HCEC 1CT (cell line): ENCODE results near the gene AKNA.

Experiments used
- DNase-seq: peaks from one replicate; pipeline ENCODE4 v3.0.0-alpha.2; 2017

The AKNA gene

DNA sequence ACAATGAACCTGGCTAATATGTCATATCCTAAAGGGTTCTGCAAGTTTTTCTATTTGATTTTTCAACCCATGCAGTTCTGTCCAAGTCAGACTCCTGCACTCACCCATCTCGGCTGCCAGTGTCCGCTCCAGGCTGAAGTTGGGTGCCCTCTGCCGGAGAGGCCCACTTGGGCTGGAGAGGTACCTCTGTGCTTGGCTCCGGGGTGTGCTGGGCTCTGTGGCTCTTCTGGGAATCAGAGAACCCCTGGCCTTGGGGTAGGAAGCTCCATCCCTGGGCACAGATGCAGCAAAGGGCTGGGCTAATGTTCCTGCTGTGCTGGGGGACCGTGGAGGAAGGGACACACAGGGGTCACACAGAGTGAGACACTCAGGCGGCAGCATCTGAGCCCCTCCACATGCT, 32.0 kb downstream of the AKNA start:
- no peak for DNase-seq

DNA sequence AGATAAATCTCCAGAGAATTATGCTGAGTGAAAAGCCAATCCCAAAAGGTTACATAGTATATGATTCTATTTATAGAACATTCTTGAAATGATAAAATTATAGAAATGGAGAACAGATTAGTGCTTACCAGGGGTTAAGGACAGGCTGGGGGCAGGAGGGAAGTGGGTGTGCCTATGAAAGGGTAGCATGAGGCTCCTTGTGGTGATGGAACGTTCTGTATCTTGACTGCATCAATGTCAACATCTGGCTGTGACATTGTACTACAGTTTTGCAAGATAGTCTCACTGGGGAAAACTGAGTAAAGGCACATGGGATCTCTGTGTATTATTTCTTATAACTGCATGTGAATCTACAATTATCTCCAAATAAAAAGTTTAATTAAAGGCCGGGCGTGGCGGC, 35.9 kb downstream of the AKNA start:
- DNase-seq = no peak

DNA sequence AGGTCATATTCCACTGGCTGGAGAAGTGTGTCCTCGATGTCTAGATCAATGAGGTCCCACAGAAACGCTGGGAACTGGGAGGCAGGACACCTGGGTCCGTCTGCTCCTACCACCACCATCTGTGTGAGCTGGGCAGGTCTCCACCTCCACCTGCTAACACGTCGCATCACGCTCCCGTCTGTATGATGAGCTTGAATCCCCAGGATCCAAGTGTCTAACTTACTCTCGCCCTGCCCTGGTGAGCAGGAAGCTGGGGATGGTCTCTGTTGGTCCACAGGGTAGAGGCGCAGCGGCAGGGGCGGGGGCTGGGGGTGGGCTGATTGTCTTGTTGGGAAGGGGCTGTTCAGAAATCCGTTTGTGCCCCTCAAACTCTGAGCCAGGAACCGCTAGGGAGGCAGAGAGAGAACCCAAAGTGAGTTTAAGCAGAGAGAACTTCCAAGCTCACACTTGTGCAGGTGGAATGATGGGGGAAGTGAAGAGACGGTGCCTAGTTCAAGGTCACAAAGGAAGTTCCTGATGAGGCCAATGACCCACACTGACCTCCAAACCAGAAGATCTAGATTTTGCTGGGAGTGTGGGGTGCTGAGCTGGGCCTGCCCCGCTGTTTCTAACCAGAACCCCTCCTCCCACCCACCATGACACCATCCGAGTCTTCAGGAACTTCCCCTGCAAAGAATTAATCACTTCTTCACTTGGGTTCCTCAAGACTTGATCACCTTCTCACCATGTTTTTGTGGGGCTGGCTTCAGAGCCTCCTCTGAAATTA, 37.0 kb downstream of the AKNA start:
- DNase-seq = no peak

DNA sequence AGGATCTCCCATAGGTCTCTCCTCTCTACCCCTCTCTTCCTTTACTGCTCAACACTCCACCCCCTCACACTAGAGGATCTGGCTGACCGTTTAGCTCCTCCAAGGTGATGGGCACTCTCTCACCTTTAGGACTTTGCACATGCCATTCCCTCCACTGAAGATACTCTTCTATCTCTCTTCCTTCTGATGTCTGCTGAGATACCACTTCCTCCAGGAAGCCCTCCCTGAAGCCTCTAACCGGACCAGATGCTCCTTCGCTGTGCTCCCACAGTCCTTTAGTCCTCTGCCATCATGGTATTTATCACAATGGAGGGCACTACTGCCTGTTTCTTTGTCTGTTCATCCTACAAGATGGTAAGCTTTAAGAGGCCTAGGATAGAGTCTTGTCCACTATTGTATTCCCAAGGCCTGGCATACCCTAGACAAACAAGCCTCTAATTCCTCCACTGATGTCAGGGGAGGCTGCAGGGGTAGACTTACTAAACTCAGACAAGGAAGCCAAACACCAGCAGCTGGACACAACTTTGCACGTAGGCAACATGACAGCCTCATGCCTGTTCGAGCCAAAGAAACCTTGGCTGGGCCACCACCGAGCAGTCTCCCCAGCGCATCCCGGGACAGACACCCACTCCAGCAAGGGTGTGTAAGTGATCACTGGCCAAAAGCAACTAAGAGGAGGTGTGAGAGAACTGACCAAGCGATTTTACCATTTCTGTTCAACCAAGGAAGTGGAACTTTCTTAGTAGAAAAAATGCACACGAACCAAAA, 37.9 kb downstream of the AKNA start:
- DNase-seq = no peak

DNA sequence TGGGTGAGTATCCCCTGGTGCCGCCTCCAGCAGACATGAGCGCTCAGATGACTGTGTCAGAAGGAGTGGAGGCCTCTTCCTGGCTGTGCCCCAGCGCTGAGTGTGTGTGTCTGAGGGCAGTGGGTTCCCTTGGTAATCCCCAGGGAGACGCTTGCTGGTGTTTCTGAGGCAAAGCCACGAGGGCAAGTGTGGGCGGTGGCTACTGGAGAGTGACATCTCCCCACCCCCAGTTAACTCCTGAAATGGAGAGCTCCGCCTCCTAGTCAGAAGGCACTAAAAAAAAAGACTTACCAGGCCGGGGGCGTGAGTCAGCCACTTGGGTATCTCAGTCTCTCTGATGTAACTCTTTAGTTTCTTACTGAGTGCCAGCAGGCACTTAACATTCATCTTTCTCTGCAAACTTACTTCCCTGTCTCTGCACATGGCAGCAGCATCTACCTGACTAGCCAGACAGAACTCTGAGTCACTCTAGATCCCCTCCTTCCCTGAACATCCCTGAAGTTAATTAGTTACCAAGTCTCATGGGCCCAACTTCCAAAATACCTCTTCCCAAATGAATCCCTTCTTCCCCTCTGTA, 38.8 kb downstream of the AKNA start:
- DNase-seq = peak; percentile 95

DNA sequence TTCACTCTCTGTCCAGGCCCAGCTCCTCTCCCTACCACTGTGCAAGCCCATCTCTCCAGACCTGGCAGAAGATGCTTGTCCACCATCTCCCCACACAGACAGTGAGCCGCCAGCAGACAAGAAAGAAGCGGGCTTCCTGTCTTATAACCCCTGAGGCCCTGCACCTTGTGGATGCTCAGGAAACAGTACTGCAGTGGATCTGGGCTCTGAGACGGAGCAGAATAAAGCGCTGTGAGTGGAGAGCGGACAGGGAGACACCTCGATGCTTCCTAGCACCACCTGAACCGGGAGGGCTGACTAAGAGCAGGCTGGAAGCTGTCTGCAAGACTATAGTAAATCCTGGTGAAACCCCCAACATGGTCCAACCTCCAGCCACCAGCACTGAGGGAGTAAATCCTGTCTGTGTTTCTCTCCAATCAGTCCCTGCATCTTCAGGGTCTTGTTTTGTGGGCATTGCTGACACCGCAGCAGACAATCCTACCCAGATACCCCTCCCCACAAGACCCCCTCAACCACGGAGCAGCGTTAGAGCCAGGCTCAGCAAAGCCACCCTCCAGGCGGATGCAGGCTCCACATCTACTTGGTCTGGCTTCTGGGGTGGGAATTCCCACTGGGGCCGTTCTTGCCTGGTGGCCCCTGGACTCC, 39.4 kb downstream of the AKNA start:
- DNase-seq = no peak

DNA sequence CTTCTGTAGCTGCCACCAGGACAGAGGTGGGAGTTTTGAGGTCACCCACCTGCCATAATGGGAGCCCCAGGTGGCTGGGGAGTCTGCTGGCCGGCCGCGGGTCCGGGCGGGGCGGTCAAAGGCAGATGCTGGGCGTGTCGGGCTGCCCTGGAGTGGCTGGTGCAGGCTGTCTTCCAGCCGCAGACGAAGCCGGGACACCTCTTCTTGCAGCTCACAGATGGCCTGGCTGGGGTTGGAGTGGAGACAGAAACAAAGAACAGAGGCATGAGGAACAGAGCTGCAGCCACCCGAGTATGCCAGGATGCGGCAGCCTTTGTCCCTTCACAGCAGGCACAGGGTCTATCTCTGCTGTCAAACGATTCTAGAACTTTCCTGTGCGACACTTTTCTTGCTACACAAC, 40.1 kb downstream of the AKNA start:
- DNase-seq = no peak

DNA sequence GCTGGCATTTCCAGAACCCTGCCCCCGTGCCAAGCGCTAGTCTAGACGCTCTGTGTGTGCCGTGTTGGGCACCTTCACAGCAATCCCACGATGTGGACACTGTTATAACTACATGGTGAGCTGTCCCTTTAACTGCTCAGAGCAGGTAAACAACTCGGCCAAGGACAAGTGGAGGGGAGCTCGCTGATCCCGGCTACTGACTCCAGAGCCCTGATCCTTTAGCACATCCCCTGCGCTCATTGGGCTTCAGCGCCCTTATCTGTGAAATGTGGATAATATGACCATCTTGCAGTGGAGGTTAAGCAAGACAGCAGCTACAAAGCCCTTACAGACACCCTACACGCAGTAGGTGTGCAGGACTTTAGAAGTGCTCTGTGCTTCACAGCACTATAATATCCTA, 41.6 kb downstream of the AKNA start:
- no peak for DNase-seq

DNA sequence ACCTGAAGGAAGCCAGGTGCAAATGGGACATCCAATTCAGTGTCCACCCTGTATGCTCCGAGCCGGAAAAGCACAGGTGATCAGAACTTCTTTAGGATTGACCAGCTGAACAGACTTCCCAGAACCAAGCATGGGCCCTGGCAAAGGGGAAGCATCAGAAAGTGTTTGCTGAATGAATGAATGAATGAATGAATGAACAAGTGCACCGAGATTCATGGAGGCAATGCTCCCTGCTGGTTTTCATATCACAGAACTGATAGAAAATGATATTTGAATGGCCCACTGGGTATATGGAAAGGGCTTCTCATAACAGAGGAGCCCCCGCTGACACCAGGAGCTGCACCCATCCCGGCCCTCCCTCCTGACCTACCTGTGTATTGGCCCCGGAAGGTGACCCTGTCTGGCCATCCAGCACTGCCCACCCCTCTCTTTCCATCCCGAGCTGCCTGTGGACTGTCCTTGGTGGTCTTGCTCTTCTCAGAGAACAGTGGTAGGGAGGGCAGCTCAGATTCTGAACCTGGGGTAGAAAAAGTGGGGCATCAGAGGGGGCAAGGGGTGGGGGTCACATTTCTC, 42.2 kb downstream of the AKNA start:
- DNase-seq = no peak

DNA sequence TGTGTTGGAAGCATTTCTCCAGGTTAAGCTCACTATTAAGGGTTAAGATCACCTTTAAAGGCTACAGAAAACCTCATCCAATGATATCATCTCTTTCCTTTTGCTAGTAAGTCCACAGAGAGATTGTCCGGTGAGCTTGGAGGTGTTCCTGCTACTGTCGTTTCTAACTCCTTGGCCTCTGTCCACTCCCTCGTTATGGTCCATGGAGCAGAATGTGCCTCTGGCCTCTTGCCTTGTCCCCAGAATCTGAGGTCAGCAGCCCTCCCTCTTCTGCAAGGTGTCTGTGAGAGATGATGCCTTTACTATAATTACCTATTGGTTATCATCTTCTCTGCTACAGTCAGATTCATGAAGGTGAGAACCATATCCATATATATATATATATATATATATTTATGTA, 43.1 kb downstream of the AKNA start:
- no peak for DNase-seq

DNA sequence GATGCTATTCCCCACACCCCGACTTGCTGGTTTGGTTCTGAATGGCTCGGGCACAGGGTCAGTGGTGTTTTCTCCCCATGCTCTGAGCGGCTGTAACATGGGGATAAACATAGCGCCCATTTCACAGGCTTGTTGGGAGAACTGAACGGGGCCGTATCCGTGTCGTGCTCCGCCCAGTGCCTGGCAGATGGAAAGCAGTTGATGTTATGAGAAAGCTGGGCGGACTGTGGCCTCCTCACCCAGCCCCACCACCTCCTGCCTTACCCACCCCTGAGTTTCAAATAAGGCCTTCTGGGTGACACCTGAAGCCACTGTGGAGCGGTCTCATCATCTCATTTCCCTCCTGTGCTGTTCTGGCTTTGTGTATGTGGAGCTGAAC, 43.6 kb downstream of the AKNA start:
- DNase-seq = no peak

DNA sequence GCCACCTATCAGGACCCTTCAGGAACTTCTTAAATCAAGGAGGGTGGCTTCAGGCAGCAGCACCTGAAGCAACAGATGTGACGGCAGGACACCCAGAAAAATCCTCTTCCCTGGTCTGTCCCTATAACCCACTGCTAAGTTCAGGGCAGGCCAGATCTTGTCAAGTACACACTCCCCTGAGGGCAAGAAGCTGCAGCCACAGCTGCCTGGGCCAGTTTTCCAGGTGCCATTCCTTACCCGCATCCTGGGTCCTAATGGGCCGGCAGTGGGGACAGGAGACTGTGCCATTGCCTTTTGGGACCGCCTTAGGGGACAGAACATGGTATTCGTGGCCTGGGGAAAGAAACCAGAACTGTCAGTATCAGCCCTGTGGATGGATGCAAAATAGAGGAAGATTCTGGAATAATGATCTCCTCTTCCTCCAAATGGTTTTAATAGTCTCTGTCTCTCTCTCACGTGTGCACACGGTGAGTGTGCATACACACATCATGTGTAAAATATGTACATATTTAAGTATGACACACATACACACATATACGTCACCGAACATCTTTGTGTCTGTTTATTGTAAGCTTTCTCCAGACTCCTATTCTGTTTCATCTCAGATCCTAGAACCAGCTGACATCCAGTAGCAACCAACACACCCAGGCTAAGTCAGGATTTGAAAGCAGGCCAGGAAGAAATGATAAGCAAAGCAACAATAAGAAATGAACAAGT, 44.2 kb downstream of the AKNA start:
- peak; percentile 30 for DNase-seq

DNA sequence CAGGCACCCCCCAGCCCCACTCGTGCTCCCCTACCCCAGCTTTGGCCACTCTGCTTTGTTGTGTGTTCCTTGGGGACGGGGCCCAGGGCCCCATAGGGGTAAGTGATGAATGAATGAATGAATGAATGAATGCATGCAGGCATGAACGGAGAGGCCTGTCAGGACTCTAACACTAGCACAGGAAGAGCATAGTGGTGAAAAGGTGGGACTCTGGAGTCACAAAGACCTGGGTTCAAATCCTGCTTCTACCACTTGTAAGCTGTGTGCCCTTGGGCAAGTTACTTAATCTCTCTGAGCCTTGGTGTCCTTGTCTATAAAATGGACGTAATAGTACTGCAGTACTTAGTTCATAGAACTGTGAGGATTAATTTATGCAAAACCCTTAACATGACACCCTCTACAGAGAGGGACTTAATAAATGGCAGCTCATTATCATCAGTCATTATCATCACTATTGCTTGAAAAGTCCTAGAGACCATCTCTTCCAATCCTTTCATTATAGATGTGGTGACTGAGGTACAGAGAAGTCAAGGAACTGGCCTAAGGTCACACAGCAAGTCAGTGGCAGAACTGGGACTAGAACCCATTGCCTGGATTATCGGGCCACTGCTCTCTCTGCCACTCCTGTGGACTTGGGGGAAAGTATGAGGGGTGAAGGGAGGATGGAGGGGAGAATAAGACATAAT, 44.9 kb downstream of the AKNA start:
- DNase-seq = no peak

DNA sequence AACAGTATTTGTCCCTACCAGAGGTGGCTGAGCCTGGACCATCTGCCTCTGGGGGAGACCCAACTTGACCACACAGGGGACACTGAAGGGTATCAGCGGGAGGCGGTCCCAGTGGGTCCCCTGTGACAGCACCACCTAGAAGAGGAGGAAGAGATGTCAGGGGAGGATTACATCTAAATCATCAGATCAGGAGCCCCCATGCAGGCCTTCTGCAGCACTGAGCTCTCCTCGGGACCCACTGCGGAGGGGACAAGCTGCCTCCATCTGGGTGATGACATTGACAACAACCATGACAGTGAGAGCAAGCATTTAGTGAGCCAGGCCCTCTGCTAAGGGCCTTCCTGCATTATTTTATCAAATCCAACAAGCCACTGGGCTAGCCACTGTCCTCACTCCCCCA, 45.8 kb downstream of the AKNA start:
- no peak for DNase-seq

DNA sequence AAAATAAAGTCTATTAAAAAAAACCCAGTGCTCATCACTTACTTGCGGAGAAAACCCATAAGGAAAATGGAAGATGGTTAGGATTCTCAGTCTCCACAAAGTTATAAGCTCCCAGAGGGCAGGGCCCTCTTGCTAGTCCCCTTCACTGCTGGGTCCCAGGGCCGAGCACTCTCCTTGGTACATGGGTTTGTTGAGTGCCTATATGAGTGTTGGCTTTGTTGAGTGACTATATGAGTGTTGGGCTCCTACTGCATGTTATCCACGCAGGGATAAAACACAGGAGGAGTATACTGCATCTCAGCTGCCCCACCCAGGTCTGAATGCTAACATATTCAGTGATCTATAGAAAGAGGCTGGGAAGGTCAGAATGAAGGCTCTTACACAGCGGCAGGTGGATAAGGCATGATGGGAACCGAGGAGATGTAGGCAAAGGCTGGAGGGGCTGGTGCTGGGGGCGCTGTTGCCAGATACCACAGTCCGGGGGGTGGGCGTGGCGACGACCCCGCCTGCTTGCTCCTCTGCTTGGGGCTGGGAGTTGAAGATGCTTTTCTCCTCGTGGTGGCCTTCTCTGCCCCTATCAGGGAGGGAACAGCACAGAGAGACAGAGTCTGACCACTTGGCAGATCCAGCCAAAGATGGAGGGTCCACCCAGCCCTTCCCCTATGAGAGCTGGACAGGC, 46.5 kb downstream of the AKNA start:
- no peak for DNase-seq

DNA sequence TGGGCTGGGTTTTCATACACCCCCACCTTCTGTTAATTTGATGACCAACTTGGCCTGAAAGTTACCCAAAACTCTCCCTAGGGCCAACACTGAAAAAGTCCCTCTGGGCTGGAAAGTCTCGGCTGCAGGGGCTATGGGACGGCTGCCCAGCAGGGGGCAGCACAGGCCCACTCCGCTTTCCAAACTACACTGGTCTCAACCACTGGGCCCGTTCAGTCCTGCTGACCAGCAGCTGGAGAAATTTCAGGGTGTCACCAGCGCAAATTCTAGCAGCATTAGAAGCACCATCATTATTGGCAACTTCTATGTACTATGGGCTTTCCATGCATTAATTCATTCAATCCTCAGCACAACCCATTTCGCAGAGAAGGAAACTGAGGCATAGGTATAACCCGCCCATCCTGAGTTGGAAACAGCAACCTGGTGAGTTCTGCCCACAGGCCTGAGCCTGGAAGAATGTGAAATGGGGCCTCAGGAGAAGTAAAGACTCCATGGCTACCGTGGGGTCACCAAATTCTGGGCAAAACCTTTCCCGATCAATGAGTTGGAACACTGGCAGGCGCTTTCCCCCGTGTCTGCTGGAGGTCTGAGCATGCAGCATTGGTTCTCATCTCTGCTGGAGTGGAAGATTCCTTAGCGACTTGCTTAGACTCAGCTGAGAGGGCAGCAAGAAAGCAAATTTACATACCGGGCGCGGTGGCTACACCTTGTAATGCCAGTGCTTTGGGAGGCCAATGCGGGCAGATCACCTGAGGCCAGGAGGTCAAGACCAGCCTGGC, 48.5 kb downstream of the AKNA start:
- DNase-seq = peak; percentile 62

DNA sequence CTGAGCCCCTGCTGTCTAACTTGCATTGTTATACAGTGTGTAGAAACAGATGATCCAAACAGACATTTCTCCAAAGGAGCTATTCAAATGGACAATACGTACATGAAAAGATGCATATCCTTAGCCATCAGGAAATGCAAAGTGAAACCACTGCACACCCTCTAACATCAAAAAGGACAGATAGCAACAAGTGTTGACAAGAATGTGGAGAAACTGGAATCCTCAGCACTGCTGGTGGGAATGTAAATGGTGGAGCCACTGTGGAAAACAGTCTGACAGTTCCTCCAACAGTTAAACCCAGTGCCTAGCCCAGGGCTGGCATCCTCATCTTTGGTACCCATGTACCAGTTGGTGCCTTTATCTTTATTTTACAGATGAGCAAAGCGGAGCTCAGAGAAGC, 49.6 kb downstream of the AKNA start:
- no peak for DNase-seq

DNA sequence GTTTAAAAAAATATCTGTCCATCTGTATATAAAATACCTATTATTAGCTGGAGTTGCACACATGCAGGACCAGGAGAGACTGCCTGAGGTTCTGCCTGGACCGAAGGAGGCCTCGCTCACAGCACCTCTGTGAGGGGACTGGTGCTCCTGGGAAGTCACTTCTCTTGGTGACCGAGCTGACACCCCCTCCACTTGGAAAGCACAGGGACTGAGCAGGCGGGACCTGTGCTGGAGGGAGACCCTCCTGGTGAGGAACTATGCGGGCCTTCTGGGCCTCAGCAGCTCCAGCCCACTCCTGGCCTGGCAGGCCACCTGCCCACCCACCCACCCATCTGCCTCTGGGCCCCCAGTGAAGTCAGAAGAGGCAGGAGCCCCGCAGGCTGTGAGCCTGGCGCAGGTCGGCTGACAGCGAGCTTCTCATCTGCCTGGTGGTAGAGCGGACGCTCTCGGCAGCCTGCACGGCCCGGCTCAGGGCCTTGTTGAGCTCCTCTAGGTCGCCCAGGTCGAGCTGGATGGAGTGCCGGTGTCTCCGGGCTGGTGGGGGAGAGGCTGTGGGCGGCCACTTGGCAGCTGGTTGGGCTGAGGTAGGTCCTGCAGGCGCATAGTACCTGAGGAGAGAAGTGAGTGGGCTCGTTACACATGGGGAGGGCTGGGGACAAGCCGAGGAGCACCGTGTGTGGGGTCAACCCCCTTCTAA, 50.9 kb downstream of the AKNA start:
- DNase-seq = no peak

DNA sequence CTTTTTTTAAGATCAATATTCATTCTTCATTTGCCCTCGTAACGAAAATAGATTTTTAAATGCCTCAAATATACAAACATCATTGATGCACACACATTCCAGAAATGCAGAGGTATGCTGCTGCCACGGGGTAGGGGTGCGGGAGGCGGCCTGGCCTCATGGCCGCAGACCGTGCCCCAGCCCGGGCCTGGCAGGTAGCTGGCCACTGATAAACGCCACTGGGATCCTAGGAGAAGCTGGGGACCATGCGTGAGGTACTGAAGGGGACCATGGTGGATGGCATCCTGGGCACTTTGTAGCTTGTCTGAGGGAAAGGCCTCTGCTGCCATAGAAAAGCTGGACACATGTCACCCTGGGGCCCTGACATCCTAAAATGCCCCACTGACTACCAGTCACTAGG, 51.6 kb downstream of the AKNA start:
- DNase-seq = no peak

DNA sequence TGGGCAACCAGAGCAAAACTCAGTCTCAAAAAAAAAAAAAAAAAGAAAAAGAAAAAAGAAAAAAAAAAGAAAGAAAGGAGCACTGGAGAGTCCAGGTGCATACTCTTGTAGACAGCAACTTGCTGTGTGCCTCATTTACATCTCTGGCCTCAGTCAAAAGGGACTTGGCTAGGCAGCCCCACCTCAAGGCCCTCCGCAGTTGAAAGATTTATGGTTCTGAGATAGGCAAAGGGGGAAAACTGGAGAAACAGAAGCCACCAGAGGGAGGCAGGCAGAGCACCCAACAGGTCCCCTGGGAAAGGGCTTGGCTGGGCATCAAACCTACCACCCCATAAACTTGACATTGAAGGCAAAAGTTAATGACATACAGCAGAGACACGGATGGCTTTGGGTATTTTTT, 52.0 kb downstream of the AKNA start:
- DNase-seq = no peak
